Erythroblast (primary cell): Measurements from ENCODE around the gene B3GNT9.

Experiments used
- DNase-seq, 2 experiments: peaks; one replicate each; lab custom pipeline; 2025; lab: John Stamatoyannopoulos, UW
- GATA1 ChIP-seq: IDR thresholded peaks from 2 replicates; pipeline ENCODE4 v1.6.1; 2011; ENCODE audit warnings: low read depth, mild to moderate bottlenecking, control low read depth, low read length, moderate library complexity
- POLR2A ChIP-seq: IDR thresholded peaks from 2 replicates; pipeline ENCODE4 v1.6.1; 2011; ENCODE audit warnings: mild to moderate bottlenecking, low read length

B3GNT9 gene

GRCh38 chr16:67169011-67169451, 18.2 kb upstream of the B3GNT9 start:
- DNase-seq, result no peak
- TF ChIP-seq POLR2A (no peak), GATA1 (no peak)

DNA sequence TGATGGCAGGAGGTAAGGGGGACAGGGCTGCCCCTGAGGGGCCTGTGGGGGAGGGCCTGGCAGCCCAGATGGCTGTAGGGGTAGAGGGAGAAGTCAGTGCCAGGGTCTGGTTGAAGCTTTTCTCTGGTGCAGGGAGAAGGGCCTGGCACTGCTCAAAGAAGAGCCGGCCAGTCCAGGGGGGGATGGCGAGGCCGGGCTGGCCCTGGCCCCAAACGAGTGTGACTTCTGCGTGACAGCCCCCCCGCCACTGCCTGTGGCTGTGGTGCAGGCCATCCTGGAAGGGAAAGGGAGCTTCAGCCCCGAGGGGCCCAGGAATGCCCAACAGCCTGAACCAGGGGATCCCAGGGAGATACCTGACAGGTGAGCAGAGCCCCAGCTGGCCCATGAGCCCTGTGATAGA, 16.8 kb upstream of the B3GNT9 start:
- no peak for TF ChIP-seq POLR2A
- no peak for TF ChIP-seq GATA1
- no peak for DNase-seq

DNA sequence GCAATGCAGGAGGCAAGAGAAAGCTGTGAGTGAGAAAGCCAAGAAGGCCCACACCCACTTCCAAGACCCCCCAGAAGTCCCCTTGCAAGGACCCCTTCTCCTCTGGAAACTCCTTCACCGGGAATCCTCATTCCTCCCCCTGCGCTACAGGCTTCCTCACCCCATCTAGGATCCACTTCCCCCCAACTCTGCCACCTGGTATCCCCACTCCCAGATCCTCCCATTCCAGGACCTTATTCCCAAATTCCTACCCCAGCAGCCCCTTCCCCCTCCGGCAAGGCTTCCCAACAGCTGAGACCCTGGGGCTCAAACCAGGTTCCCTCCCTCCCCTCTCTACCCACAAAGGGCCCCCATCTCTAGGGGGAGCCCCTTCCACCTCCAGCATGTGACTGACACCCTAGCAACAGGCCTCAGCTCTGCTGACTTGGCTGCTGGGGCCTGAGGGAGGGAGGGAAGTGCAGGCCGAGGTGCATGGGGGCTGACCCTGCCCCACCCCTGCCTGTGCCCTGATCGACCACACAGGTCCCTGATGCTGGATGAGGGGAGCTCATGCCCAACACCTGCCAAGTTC, 15.9 kb upstream of the B3GNT9 start:
- TF ChIP-seq GATA1 (no peak), POLR2A (no peak)
- DNase-seq, result no peak

GRCh38 chr16:67166110-67166547, 15.3 kb upstream of the B3GNT9 start:
- no peak for TF ChIP-seq POLR2A
- no peak for TF ChIP-seq GATA1
- DNase-seq, result no peak

DNA sequence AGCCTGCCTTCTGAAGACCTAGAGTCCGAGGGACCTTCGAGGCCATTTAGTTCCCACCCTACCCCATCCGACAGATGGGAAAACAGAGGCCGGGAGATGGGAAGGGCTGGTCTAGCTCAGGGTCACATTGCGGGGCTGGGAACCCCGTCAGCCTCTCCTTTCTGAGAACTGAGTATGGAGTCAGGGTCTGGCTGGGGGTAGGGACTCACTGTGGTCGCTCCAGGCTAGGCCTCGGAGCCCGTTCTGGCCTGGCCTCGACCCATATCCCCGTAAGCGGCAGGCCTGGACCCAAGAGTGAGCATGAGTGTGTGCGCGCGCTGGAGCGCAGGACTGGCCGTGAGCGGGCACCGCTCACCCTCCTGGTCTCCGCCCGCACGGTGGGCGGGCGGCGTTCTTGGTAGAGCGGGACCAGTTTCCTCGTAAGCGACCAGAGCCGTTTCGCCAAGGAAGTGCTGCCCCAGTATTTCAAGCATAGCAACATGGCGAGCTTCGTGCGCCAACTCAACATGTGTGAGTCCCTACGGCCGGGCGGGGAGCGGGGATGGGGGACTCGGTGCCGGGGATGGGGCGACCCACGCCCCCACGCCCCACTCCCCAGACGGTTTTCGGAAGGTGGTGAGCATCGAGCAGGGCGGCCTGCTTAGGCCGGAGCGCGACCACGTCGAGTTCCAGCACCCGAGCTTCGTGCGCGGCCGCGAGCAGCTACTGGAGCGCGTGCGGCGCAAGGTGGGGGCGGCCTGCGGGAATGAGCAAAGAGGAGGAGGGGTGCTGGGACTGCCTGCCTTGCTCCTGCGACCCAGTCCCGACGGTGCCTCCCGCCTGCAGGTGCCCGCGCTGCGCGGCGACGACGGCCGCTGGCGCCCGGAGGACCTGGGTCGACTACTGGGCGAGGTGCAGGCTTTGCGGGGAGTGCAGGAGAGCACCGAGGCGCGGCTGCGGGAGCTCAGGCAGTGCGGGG, 14.6 kb upstream of the B3GNT9 start:
- TF ChIP-seq POLR2A, result no peak
- no peak for TF ChIP-seq GATA1
- DNase-seq, result peak in 1 of 2 experiments; percentile 21

GRCh38 chr16:67164599-67165061, 13.8 kb upstream of the B3GNT9 start, which contains the start of gene HSF4:
TSS of gene HSF4 (plus strand) at chr16:67164745. CDS start at chr16:67164812, 67 bp downstream.
- peak; percentile 48 to 57 for DNase-seq
- TF ChIP-seq GATA1 (no peak), POLR2A (no peak)

DNA sequence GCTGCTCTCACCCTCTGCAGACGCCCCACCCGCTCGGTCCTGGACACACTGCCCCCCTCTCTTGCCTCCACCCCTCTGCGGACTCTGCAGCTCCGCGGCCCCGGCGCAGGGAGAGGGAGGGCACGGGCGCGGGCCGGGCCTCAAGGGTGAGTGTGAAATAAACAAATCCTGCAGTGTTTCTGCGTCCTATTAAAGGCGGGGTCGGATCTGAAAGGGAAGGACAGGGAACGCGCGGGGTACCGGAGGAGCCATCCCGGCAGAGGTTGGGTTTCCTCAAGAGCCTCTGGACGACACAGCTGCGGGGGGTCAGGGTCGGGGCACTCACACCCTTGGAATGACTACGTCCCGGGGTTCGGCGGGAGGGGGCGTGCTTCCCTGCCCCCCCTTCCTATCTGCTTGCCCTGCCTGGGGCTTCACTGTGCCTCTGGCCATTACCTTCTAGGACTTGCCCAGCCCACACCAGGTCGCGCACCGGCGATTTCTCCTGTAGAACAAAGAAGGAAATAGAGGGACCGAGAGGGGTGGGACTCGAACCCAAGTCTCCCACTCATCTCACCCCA, 13.3 kb upstream of the B3GNT9 start:
- no peak for DNase-seq
- TF ChIP-seq GATA1 (no peak), POLR2A (no peak)

- peak; percentile 41 to 61 for DNase-seq
- TF ChIP-seq GATA1 (no peak), POLR2A (no peak)
Observed at GRCh38 chr16:67163164-67163998, 12.6 kb upstream of the B3GNT9 start.

GRCh38 chr16:67162506-67163163, 11.8 kb upstream of the B3GNT9 start:
- TF ChIP-seq POLR2A (no peak), GATA1 (no peak)
- no peak for DNase-seq

DNA sequence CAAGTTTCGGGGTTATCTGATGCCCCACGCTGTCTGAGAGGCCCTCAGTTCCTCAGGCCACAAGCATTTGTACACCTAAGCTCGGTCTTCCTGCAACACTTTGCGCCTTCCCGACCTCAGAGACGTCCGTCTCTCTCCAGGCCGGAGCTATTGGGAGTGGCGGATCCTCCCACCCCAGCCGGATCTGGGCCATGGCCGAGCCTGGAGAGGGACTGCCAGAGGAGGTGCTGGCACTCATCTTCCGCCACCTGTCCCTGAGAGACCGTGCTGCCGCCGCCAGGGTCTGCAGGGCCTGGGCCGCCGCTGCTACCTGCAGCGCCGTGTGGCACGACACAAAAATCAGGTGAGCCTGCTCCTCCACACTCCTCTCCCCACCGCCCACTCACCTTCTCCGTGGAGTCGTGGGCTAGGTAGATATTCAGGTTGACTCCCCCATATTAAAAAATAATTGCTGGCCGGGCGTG, 10.8 kb upstream of the B3GNT9 start:
- no peak for DNase-seq

DNA sequence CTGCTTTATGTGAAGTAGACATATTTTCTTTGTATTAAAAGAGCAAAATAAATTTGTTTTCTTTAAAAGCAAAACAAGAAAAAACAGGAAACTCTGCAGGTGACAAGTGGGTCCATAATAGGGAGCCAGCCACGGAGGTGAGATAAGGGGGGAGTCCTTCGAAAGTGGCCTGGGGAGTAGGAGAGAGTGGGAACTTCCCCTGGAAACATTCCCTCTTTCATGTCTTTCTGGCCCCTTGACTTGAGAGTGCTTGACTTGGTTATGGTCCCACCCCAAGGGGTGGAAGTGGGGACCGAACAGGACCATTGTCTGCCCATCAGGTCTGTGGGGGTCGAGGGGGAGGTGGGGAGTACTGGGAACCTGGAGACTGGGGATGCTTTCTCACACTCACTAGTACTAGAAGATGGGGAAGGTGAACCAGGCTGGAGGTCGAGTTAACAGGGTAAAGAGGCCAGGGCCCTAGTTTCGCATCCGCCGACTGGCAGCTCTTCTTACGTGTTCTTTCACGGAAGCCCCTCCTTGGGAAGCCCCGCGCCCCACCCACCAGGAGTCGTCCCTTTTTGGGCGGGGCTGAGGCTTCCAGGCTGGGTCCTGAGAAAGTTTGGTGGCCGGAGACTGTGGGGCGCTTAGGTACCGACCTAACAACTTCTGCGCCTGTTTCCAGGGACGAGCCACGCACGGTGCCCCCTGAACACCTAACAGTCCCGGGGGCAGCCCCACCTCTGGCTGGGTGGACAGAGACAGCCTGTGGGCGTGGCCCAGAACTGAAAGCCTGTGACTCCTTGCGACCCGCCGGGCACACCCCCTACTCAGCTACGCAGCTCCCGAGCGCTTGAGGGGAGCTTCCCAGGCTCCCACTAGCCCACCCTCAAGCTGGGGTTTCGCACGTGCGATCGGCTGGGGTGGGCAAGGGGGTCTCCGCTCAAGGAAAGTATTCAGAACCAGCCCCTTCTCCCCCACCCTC, 8.1 kb upstream of the B3GNT9 start:
- TF ChIP-seq POLR2A, result no peak
- TF ChIP-seq GATA1, result no peak
- peak; percentile 42 to 55 for DNase-seq

More for the DNA sequence above, 10.8 kb upstream of the B3GNT9 start:
- TF ChIP-seq GATA1, result no peak
